RWPE2 (cell line): ENCODE measurements around the gene LARP4B.

ENCODE experiments used
- ATAC-seq: fragments of 200-7000 bp; cut with Tn5 transposase; 3 replicates; pipeline ENCODE4 v1.9.1; 2021; ENCODE audit warnings: low read depth
- DNase-seq: peaks from one replicate; pipeline ENCODE4 v3.0.0-alpha.2; 2020; ENCODE audit warnings: low spot score
- H3K27ac ChIP-seq: fragments of 450-650 bp; 2 replicates; pipeline ENCODE4 v1.5.1; 2017; ENCODE audit warnings: mild to moderate bottlenecking; ENCODE audit not compliant: poor library complexity, severe bottlenecking
- H3K27me3 ChIP-seq: fragments of 250-450 bp; sonication (Bioruptor Pico); 2 replicates; pipeline ENCODE4 v1.5.1; 2021; ENCODE audit warnings: mild to moderate bottlenecking, moderate library complexity; ENCODE audit not compliant: insufficient read depth, poor library complexity, severe bottlenecking
- H3K36me3 ChIP-seq: fragments of 250-450 bp; sonication (Bioruptor Pico); 2 replicates; pipeline ENCODE4 v1.5.1; 2020; ENCODE audit warnings: low read depth, mild to moderate bottlenecking, moderate library complexity
- H3K4me1 ChIP-seq: fragments of 250-450 bp; sonication (Bioruptor Pico); 2 replicates; pipeline ENCODE4 v1.5.1; 2021; ENCODE audit warnings: mild to moderate bottlenecking, moderate library complexity; ENCODE audit not compliant: insufficient read depth, poor library complexity, severe bottlenecking
- H3K4me3 ChIP-seq: fragments of 250-450 bp; sonication (Bioruptor Pico); 2 replicates; pipeline ENCODE4 v1.5.1; 2021; ENCODE audit warnings: mild to moderate bottlenecking, moderate library complexity; ENCODE audit not compliant: severe bottlenecking
- H3K9me3 ChIP-seq: fragments of 250-450 bp; sonication (Bioruptor Pico); 2 replicates; pipeline ENCODE4 v1.5.1; 2021; ENCODE audit warnings: mild to moderate bottlenecking, moderate library complexity; ENCODE audit not compliant: severe bottlenecking
- TF ChIP-seq, protein P1 (sequence below): fragments of 450-650 bp; IDR thresholded peaks from one replicate; pipeline ENCODE4 v1.5.1; 2017; ENCODE audit warnings: mild to moderate bottlenecking, moderate library complexity; ENCODE audit not compliant: poor library complexity, severe bottlenecking

LARP4B gene

DNA sequence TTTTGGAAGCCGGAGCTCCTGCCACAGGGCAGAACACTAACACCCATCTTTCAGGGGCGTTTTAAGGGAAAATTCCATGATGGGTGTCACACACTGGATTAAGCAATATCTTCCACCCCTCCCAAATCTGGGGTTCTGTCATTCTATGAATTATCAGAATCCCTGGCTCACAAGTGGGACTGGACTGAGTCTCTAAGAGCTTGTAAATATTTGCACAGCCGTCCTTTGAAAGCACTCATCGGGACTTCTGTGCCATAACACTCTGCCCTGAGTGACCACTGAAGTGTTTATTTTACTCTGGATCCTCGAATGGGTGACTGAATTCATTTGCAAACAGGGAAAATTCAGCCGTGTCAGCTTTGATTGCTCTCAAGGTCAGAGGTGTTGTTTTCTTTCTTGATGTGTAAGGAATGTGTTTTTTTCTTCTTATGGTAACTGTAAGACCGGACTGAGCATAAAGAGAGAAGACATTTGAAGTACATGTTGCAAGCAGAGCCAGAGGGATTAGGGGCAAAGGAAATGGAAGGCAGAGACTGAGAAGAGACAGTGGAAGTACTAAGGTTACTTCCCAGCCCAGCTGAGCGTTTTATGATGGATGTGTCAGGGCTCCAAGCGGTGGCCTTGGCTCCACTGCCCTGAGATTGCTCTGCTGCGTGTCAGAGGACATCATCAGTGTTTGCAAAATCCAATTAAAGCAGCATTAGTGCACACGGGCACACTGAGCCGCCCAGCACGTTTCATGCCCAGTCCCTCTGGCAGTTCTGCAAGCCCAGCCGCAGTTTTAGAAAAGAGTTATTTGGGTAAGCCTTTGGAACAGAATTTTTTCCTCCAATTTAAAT, 39.0 kb upstream of the LARP4B start:
- H3K27me3 ChIP-seq: no peaks in the 10 kb centered on the region
- TF ChIP-seq, protein P1, sequence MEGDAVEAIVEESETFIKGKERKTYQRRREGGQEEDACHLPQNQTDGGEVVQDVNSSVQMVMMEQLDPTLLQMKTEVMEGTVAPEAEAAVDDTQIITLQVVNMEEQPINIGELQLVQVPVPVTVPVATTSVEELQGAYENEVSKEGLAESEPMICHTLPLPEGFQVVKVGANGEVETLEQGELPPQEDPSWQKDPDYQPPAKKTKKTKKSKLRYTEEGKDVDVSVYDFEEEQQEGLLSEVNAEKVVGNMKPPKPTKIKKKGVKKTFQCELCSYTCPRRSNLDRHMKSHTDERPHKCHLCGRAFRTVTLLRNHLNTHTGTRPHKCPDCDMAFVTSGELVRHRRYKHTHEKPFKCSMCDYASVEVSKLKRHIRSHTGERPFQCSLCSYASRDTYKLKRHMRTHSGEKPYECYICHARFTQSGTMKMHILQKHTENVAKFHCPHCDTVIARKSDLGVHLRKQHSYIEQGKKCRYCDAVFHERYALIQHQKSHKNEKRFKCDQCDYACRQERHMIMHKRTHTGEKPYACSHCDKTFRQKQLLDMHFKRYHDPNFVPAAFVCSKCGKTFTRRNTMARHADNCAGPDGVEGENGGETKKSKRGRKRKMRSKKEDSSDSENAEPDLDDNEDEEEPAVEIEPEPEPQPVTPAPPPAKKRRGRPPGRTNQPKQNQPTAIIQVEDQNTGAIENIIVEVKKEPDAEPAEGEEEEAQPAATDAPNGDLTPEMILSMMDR: no peak
- H3K4me3 ChIP-seq: no peak overlapping the region
- no peak overlapping the region for H3K27ac ChIP-seq
- H3K9me3 ChIP-seq: no peaks in the 10 kb centered on the region
- DNase-seq (no peak), ATAC-seq (no peak; the same call in 2 of the 3 replicates)
- no peaks in the 10 kb centered on the region for H3K4me1 ChIP-seq
- H3K36me3 ChIP-seq: no peaks in the 10 kb centered on the region

DNA sequence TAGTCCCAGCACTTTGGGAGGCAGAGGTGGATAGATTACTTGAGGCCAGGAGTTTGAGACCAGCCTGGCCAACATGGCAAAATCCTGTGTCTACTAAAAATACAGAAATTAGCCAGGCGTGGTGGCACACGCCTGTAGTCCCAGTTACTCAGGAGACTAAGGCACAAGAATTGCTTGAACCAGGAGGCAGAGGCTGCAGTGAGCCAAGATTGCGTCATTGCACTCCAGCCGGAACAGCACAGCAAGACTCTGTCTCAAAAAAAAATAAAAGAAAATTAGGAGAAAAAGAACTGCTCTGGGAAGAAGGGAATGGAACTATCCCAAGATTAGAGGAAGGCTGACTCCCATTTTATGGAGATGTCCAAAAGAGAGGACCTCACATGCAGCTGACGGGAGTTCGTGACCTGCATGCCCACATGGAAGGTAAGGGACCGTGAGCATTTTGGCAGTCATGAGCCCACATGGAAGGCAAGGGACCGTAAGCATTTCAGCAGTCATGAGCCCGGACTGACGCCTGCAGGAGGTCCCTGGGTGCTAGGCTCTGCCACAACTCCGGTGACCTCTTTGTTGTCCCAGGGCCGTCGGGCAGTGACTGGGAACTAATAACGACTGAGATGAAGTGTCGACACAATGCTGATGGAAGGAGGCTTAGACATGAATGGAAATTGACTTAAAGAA, 38.1 kb upstream of the LARP4B start:
- no peak for ATAC-seq
- no peak for DNase-seq
- Histone ChIP-seq H3K9me3 (no peaks in the 10 kb centered on the region), H3K27me3 (no peaks in the 10 kb centered on the region), H3K27ac (no peak overlapping the region), H3K4me3 (no peak overlapping the region), H3K4me1 (no peaks in the 10 kb centered on the region), H3K36me3 (no peaks in the 10 kb centered on the region)
- TF ChIP-seq, protein P1: no peak

DNA sequence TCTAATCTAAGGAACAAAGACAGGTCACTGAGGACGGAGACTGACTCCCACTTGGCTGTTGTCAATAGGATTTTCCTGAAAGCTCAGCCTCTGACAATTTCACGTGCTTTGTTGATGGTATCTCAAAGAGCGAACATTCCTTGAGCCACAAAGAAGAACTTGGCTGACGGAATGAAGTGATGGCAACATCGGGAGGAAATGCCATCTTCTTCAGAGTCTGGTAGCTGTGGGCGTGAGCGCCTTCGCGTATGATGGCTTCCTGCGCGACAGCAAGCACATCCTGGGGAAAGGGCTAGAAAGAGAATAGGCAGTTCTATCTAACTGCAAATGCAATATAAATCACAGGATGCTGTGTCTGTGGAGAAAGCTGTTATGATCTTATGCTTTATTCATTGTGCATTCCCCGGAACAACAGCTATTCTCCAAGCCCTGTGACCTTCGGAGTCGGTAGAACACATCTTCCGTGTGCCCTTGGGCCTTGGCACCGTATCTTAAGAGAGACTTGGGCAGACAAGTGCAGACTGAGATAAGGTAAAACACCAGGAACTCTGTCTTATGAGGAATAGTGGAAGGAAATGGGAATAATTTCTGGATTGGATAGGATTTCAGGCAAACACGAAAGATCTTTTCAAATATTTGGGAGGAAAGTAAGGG, 37.2 kb upstream of the LARP4B start:
- Histone ChIP-seq H3K4me3 (no peak overlapping the region), H3K9me3 (no peaks in the 10 kb centered on the region), H3K4me1 (no peaks in the 10 kb centered on the region), H3K27me3 (no peaks in the 10 kb centered on the region), H3K27ac (no peak overlapping the region), H3K36me3 (no peaks in the 10 kb centered on the region)
- DNase-seq: no peak
- TF ChIP-seq, protein P1: no peak
- no peak for ATAC-seq

DNA sequence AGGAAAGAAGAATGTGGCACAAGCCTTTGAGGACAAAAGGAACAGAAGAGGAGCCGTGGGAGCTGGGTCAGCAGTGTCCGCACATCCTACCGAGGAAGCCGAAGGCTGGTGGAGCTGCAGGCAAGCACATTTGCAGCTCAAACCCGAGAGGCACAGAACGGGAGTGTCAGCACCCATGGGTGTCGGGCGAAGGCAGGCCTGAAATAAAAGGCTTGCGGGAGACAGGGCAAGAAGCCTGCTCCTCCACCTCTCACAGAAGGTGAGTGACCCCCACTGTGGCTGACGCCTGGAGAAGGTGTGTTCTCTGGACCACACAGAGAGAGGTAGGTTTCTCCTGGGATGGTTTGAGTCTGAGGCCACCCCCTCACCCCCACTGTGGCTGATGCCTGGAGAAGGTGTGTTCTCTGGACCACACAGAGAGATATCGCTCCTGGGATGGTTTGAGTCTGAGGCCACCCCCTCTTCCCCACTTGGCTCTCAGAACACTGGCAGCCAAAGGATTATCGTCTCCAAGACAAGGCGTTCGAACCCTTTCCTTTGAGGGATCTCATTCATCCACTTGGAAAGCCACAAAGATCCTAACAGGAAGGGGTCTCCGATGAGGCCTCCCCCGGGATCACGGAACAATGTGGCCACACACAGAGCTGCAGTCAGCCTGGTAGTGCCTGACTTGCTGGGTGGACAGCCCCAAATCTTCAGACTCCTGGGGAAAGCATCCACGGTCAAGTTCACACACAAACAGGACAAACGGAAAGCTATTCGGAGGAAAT, 35.1 kb upstream of the LARP4B start:
- Histone ChIP-seq H3K4me3 (no peak overlapping the region), H3K27ac (no peak overlapping the region), H3K36me3 (no peaks in the 10 kb centered on the region), H3K9me3 (no peaks in the 10 kb centered on the region), H3K27me3 (no peaks in the 10 kb centered on the region), H3K4me1 (no peaks in the 10 kb centered on the region)
- TF ChIP-seq, protein P1: no peak
- ATAC-seq (no peak), DNase-seq (no peak)
